CD14-positive monocyte (primary cell): ENCODE measurements around the gene DRAM2. TPM values are rescaled to one million over a fixed set of nuclear protein-coding genes. Genes with fewer than 3 reads are reported as not detected.

Experiments
- DNase-seq, 3 donors: peaks; one replicate each; pipeline ENCODE4 v3.0.0-alpha.2; 2011 to 2022
- H2AFZ ChIP-seq: 2 replicates; pipeline ENCODE4 v1.6.0; 2012; ENCODE audit warnings: mild to moderate bottlenecking, low read depth, low read length, inconsistent platforms; ENCODE audit not compliant: insufficient read depth, poor library complexity, severe bottlenecking
- H3K27ac ChIP-seq, 2 donors: 1 replicate in 1 of 2; 2 replicates in 1 of 2; pipeline ENCODE4 v1.5.1; 2012 to 2013; ENCODE audit warnings: low read length in 2 of 2, control low read depth in 1 of 2, inconsistent platforms in 1 of 2, low read depth in 1 of 2, mild to moderate bottlenecking in 1 of 2
- H3K27me3 ChIP-seq, 2 donors: one replicate each; pipeline versions ENCODE4 v1.6.0 to v1.6.1; 2011 to 2013; ENCODE audit warnings: low read length in 2 of 2; ENCODE audit not compliant: control insufficient read depth in 2 of 2, insufficient read depth in 2 of 2
- H3K36me3 ChIP-seq, 2 donors: replicated peaks in 1 of 2; 1 replicate in 1 of 2; 2 replicates in 1 of 2; pipeline versions ENCODE4 v1.5.1 to v1.6.1; 2012 to 2013; ENCODE audit warnings: low read length in 2 of 2, control low read depth in 1 of 2, inconsistent platforms in 1 of 2, mild to moderate bottlenecking in 1 of 2; ENCODE audit not compliant: insufficient read depth in 2 of 2, control insufficient read depth in 1 of 2
- H3K4me1 ChIP-seq, 2 donors: 1 replicate in 1 of 2; 2 replicates in 1 of 2; pipeline versions ENCODE4 v1.5.1 to v1.6.1; 2012 to 2013; ENCODE audit warnings: low read length in 2 of 2, control low read depth in 1 of 2, inconsistent platforms in 1 of 2, mild to moderate bottlenecking in 1 of 2, moderate library complexity in 1 of 2; ENCODE audit not compliant: insufficient read depth in 2 of 2, control insufficient read depth in 1 of 2
- H3K4me2 ChIP-seq: replicated peaks from 2 replicates; pipeline ENCODE3; 2012; ENCODE audit warnings: low read length, moderate library complexity, mild to moderate bottlenecking; ENCODE audit not compliant: poor library complexity, severe bottlenecking; ENCODE audit errors: extremely low read depth
- H3K4me3 ChIP-seq, 3 experiments: fragments of 200-600 bp in 1 of 3; sonication (generic) in 1 of 3; replicated peaks in 1 of 3; 1 replicate in 2 of 3; 2 replicates in 1 of 3; pipeline ENCODE4 v1.5.1; 2011 to 2013; ENCODE audit warnings: low read length in 3 of 3, mild to moderate bottlenecking in 3 of 3, control low read depth in 2 of 3, low read depth in 2 of 3, inconsistent platforms in 1 of 3, moderate library complexity in 1 of 3
- H3K79me2 ChIP-seq: 2 replicates; pipeline ENCODE4 v1.6.0; 2012; ENCODE audit warnings: mild to moderate bottlenecking, control low read depth, inconsistent platforms, low read length, moderate library complexity; ENCODE audit not compliant: insufficient read depth
- H3K9ac ChIP-seq: 2 replicates; pipeline ENCODE4 v1.6.0; 2017; ENCODE audit warnings: low read length, mild to moderate bottlenecking; ENCODE audit not compliant: insufficient read depth, poor library complexity, severe bottlenecking
- H3K9me3 ChIP-seq, 2 donors: replicated peaks in 1 of 2; 1 replicate in 1 of 2; 2 replicates in 1 of 2; pipeline versions ENCODE4 v1.5.1 to v1.6.1; 2012 to 2013; ENCODE audit warnings: low read length in 2 of 2, control low read depth in 1 of 2; ENCODE audit not compliant: control insufficient read depth in 1 of 2, insufficient read depth in 1 of 2
- H4K20me1 ChIP-seq: 2 replicates; pipeline ENCODE4 v1.6.0; 2012; ENCODE audit warnings: mild to moderate bottlenecking, low read length, control low read depth, moderate library complexity; ENCODE audit not compliant: insufficient read depth
- H3K27ac Mint-ChIP-seq, 7 donors: one replicate each; pipeline ENCODE4 v1.8.0; 2020; ENCODE audit warnings: mild to moderate bottlenecking in 7 of 7, mixed read lengths in 7 of 7, moderate library complexity in 6 of 7, inconsistent platforms in 2 of 7
- H3K27me3 Mint-ChIP-seq, 3 donors: one replicate each; pipeline ENCODE4 v1.8.0; 2021 to 2022; ENCODE audit warnings: low read depth in 3 of 3, mild to moderate bottlenecking in 3 of 3, mixed read lengths in 3 of 3, moderate library complexity in 3 of 3, inconsistent platforms in 1 of 3
- H3K36me3 Mint-ChIP-seq, 2 donors: one replicate each; pipeline ENCODE4 v1.8.0; 2020; ENCODE audit warnings: mixed read lengths in 2 of 2, inconsistent platforms in 1 of 2, mild to moderate bottlenecking in 1 of 2
- H3K4me1 Mint-ChIP-seq: one replicate; pipeline ENCODE4 v1.8.0; 2020; ENCODE audit warnings: mild to moderate bottlenecking, mixed read lengths
- H3K4me3 Mint-ChIP-seq, 2 donors: one replicate each; pipeline ENCODE4 v1.8.0; 2020; ENCODE audit warnings: mild to moderate bottlenecking in 2 of 2, mixed read lengths in 2 of 2, moderate library complexity in 1 of 2
- H3K9me3 Mint-ChIP-seq, 7 donors: one replicate each; pipeline ENCODE4 v1.8.0; 2020 to 2022; ENCODE audit warnings: mixed read lengths in 7 of 7, mild to moderate bottlenecking in 6 of 7, moderate library complexity in 6 of 7, inconsistent platforms in 2 of 7
- WGBS: methylation state at CpG from one replicate; pipeline ENCODE4 v1.1.5; 2013; ENCODE audit warnings: missing lambda C conversion rate; ENCODE audit not compliant: insufficient coverage; 5-methylcytosine and 5-hydroxymethylcytosine counted together
- intact Hi-C, 2 donors: fragments of 100-400 bp; cut with micrococcal nuclease; formaldehyde crosslinking; loops; one replicate each; pipeline versions ENCODE4 v1.15.0 to v1.15.1; 2023
- polyA plus RNA-seq, 3 donors: library from polyadenylated mRNA; depleted of rRNA in 1 of 3; unstranded in 2 of 3; stranded (reverse) in 1 of 3; fragments of 300-500 nt in 2 of 3; fragments of >200 nt in 1 of 3; fragmentation: Illumina TruSeq in 2 of 3; gene quantifications; 1 replicate in 2 of 3; 2 replicates in 1 of 3; pipeline ENCODE4 v1.2.3, GENCODE V29; 2012 to 2021
- TF ChIP-seq, protein P1 (sequence below): fragments of 200-600 bp; IDR thresholded peaks from one replicate; pipeline ENCODE4 v1.8.0; 2022; ENCODE audit warnings: antibody characterized with exemption, mild to moderate bottlenecking

DRAM2 gene
- polyA plus RNA-seq, 3 donors = 85.9 to 204 (median 190) TPM

DNA sequence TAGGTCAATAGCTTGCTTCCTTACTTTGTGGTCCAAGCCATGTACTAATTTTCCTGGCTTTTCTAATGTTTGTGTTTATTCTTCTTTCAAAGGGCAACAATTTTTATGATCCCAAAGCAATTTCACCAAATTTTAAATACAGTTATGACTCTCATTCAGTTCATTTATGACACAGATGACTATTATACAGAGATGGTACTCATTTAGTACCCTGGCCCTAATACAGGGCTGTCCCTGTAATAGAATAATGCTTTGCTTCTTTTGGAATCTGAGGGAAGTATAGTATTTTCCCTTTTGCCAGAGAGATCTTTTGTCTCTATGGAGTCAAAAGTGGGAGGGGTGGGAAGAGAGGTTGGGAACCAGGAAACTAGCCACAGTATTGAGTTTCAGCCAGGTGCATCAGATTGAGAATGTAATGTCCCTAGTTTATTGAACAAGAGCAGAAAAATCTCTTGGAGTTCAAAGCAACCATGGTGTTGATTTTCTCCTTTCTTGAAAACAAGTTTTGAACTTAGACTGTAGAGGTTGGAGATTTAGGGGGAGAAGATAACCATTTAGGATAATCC, 40.2 kb upstream of the DRAM2 start:
- H3K79me2 ChIP-seq = no peaks in the 10 kb centered on the region
- no peaks in the 10 kb centered on the region for H3K9me3 ChIP-seq
- H3K4me3 Mint-ChIP-seq = no peak overlapping the region
- H4K20me1 ChIP-seq = peaks cover 11% of the 10 kb centered on the region
- H3K9me3 Mint-ChIP-seq = no peaks in the 10 kb centered on the region
- no peak overlapping the region for H2AFZ ChIP-seq
- no peak overlapping the region for H3K4me3 ChIP-seq
- H3K4me2 ChIP-seq = no peak overlapping the region
- TF ChIP-seq, protein P1, sequence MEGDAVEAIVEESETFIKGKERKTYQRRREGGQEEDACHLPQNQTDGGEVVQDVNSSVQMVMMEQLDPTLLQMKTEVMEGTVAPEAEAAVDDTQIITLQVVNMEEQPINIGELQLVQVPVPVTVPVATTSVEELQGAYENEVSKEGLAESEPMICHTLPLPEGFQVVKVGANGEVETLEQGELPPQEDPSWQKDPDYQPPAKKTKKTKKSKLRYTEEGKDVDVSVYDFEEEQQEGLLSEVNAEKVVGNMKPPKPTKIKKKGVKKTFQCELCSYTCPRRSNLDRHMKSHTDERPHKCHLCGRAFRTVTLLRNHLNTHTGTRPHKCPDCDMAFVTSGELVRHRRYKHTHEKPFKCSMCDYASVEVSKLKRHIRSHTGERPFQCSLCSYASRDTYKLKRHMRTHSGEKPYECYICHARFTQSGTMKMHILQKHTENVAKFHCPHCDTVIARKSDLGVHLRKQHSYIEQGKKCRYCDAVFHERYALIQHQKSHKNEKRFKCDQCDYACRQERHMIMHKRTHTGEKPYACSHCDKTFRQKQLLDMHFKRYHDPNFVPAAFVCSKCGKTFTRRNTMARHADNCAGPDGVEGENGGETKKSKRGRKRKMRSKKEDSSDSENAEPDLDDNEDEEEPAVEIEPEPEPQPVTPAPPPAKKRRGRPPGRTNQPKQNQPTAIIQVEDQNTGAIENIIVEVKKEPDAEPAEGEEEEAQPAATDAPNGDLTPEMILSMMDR = no peak
- peaks cover 14 to 19% of the 10 kb centered on the region in 2 donors for H3K4me1 ChIP-seq
- peaks cover 70 to 78% of the 10 kb centered on the region in 2 donors for H3K36me3 Mint-ChIP-seq
- H3K36me3 ChIP-seq = peaks cover 65 to 87% of the 10 kb centered on the region in 2 donors
- H3K27ac ChIP-seq = no peak overlapping the region
- H3K27ac Mint-ChIP-seq = peak overlapping the region in 2 of 7 donors; percentile 37 to 69
- H3K27me3 ChIP-seq = no peaks in the 10 kb centered on the region
- DNase-seq = no peak
- no peaks in the 10 kb centered on the region for H3K27me3 Mint-ChIP-seq
- H3K4me1 Mint-ChIP-seq = peaks cover 17% of the 10 kb centered on the region
- intact Hi-C loops = no loop called here
- H3K9ac ChIP-seq = no peak overlapping the region

DNA sequence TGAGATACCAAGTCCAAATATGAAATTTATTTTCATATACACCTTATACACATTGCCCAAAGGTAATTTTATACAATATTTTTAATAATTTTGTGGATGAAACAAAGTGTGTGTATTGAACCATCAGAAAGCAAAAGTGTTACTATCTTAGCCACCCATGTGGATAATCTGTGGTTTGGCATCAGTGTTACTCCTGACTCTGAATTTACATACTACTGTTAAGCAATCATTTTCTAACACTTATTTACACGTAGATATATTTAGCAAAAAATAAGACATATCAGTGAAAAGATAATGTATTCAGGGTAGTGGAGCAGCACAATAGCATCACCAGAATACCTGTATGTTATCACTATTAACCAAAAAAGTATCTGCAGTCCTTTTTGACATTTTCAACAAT, 36.8 kb upstream of the DRAM2 start:
- no peak for DNase-seq
- no CpG with 5 or more reads among the region's 1 CpG for WGBS
- Histone ChIP-seq H2AFZ (no peak overlapping the region), H3K27me3 (no peaks in the 10 kb centered on the region), H3K79me2 (peaks cover 3% of the 10 kb centered on the region), H3K27ac (no peak overlapping the region), H4K20me1 (peaks cover 29% of the 10 kb centered on the region), H3K9me3 (no peaks in the 10 kb centered on the region), H3K4me3 (no peak overlapping the region), H3K4me1 (no peaks in the 10 kb centered on the region), H3K36me3 (peaks cover 77 to 96% of the 10 kb centered on the region in 2 donors), H3K9ac (no peak overlapping the region), H3K4me2 (no peak overlapping the region)
- Mint-ChIP-seq H3K27ac (no peak overlapping the region), H3K27me3 (no peaks in the 10 kb centered on the region), H3K9me3 (no peaks in the 10 kb centered on the region), H3K4me3 (no peak overlapping the region), H3K36me3 (peaks cover 73 to 85% of the 10 kb centered on the region in 2 donors), H3K4me1 (peaks cover 2% of the 10 kb centered on the region)
- intact Hi-C loops = no loop called here
- TF ChIP-seq, protein P1 = no peak
